GM12865 (cell line): ENCODE results near the gene ROR2.

Source experiments
- DNase-seq: peaks from one replicate; pipeline ENCODE4 v3.0.0; 2010; ENCODE audit warnings: low read depth
- H3K4me3 ChIP-seq: 2 replicates; pipeline ENCODE4 v1.5.1; 2011; ENCODE audit warnings: mild to moderate bottlenecking, low read depth, low read length, control low read depth
- TF ChIP-seq, protein P1 (sequence below): IDR thresholded peaks from 2 replicates; pipeline ENCODE4 v1.5.1; 2011; ENCODE audit warnings: low read length, control low read depth, low read depth, inconsistent platforms; ENCODE audit not compliant: insufficient read depth; ENCODE audit errors: missing control alignments

ROR2 gene

DNA sequence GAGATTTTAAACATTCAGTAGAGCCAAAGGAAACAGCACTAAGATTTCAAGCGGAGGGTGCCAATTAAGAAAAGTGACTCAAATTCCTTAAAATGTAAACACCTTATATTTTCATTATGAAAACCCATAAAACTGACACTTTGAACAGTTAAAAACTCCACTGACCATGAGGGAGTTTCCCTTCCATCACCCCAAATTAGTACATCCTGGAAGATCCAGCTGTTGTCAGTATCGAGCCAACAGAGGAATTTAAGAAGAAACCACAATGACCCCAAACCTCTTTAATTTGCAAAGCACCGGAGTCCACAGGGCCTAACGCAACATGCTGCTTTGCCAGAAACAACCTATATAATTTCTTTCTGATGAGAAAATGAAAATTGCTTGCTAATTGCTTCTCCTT lies 41.3 kb downstream of the ROR2 start:
- no peak overlapping the region for H3K4me3 ChIP-seq
- DNase-seq, result no peak

DNA sequence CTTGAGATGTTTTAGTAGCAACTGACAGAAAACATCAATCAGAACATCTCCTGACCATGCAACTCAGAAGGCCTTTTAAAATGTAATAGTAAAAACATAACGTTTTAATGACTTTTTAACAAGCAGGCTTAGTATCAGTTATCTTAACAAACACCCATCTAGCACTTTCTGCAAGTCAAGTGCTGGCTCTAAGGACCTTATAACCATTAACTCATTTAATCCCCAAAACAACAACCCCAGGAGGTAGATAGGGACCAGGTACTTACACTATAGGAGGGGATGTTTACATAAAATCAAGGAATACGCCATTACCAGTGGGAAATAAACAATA lies 41.8 kb downstream of the ROR2 start:
- no peak overlapping the region for H3K4me3 ChIP-seq
- DNase-seq, result no peak
- TF ChIP-seq, protein P1, sequence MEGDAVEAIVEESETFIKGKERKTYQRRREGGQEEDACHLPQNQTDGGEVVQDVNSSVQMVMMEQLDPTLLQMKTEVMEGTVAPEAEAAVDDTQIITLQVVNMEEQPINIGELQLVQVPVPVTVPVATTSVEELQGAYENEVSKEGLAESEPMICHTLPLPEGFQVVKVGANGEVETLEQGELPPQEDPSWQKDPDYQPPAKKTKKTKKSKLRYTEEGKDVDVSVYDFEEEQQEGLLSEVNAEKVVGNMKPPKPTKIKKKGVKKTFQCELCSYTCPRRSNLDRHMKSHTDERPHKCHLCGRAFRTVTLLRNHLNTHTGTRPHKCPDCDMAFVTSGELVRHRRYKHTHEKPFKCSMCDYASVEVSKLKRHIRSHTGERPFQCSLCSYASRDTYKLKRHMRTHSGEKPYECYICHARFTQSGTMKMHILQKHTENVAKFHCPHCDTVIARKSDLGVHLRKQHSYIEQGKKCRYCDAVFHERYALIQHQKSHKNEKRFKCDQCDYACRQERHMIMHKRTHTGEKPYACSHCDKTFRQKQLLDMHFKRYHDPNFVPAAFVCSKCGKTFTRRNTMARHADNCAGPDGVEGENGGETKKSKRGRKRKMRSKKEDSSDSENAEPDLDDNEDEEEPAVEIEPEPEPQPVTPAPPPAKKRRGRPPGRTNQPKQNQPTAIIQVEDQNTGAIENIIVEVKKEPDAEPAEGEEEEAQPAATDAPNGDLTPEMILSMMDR, result no peak

More for the DNA sequence above, 41.3 kb downstream of the ROR2 start:
- TF ChIP-seq, protein P1, result no peak

DNA sequence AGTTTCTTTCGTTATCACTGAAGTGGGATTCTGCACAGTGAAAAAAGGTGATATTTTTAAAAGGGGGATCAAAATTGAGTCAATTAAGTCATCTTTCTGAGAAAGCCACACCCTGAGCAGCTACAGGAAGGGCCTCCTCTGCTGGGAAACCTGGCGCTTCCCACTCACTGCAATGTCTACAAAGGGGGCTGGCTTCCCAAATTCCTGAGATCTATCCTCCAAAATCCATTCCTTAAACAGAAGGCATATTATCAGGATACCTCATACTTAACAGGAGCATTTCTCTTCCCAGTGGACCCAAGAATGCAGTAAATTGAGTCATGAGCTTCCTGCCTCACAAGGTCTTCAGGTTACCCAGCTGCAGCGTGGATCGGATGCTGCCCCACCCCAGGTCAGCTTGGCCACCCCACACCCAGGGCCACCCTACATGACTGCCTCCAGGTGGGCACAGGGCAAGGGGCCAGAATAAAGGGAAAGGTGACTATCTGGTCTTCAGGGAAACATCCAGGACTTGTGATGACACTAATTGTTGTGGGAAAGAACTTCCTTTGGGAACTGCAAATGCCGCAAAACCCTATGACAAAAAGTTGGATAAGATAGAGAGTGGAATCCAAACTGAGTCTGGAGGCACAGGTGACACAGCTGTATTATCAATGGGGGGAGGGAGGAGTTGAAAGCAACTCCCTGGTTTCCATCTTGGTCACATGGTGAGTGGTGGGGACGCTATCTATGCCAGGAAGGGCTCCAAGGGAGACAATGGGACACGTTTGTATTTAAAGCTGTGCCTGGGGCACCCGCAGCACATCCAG lies 42.3 kb downstream of the ROR2 start:
- no peak for DNase-seq
- TF ChIP-seq, protein P1, result no peak
- no peak overlapping the region for H3K4me3 ChIP-seq

DNA sequence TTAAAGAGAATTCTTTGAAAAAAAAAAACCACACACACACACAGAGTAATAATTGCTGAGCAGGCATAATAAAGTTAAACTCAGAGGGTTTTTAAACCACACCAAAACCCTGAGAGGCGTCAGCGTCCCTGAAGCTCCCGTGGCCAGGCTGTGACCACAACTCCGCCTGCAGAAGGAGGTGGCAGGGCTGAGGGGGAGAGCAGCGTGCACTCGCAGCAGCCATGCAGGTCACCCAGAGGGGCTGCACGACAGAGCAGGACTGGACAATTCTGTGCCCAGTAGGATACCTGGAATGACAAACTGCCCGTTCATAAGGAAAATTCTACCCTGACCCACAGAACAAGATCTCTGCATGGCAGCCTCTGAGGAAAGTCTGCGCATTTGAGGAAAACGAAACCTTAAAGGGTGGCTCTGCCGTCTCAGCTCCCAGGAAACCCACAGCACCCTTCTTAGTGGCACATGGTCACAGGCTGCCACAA lies 44.0 kb downstream of the ROR2 start:
- DNase-seq, result no peak
- peak overlapping the region; percentile 46 for H3K4me3 ChIP-seq
- TF ChIP-seq, protein P1, result no peak

DNA sequence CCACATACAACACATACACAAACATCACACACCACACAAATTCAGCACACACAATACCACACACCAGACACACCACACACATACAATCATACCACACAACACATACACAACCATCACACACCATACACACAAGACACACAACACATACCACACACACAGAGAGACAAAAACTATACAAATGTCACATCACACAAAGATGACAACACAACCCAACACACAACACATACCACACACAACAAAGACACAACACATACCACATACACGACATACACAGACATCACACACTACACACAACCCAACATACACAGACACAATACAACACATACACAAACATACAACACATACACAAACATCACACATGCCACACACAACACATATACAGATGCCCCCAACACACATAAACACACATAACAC lies 44.8 kb downstream of the ROR2 start:
- no peak for DNase-seq
- no peak overlapping the region for H3K4me3 ChIP-seq
- TF ChIP-seq, protein P1, result no peak

DNA sequence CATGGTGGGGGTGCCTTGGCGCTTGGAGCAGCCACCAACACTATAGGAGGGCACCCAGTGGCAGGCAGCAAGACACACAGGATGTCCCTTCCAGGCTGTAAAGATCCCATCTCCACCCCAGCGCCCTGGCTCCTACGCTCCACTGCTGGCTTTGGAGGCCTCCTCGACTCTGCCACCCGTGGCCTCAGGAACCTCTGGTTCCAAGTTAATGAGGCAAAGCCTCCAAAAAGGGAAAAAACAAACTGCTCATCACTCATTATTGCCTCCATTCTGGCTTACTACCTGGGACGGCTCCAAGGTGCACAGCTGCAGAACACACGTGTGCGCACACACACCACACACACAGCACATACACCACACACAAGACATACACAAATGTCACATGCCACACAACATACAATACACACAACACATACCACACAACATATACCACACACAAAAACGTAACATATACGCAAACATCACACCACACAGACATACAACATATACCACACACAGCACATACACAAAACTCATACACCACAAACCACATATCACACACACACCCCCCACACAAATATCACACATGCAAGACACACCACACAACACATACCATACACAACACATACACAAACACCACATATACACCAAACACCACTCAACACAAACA lies 45.3 kb downstream of the ROR2 start:
- no peak for DNase-seq
- TF ChIP-seq, protein P1, result no peak

More for the DNA sequence above, 45.3 kb downstream of the ROR2 start:
- H3K4me3 ChIP-seq, result no peak overlapping the region
